Activated CD8-positive, alpha-beta memory T cell treated with anti-CD3 and anti-CD28 coated beads, Interleukin-2, amount 10 ng/mL, durations not matched to agents 7 days and 5 days (primary cell): ENCODE data around the gene PAXIP1. TPM values are rescaled to one million over a fixed set of nuclear protein-coding genes. Genes with fewer than 3 reads are reported as not detected.
A peak's percentile ranks its signal among the peaks of the same experiment; 100 is the strongest.

Experiments
- ATAC-seq: fragments of 150-1000 bp; cut with Tn5 transposase; one replicate; pipeline ENCODE4 v1.10.0; 2021; ENCODE audit warnings: moderate library complexity
- CTCF ChIA-PET: fragments of 350-600 bp; sonication (Branson Sonifier 250); formaldehyde crosslinking; loops from one replicate; lab custom pipeline; 2021; ENCODE audit warnings: antibody characterized with exemption; lab: Charles Lee
- DNase-seq: peaks from one replicate; pipeline ENCODE4 v3.0.0-alpha.2; 2020
- H3K27ac Mint-ChIP-seq: one replicate; pipeline ENCODE4 v1.8.0; 2021; ENCODE audit warnings: mild to moderate bottlenecking, mixed read lengths
- H3K27me3 Mint-ChIP-seq: one replicate; pipeline ENCODE4 v1.8.0; 2021; ENCODE audit warnings: mixed read lengths
- H3K36me3 Mint-ChIP-seq: one replicate; pipeline ENCODE4 v1.8.0; 2021; ENCODE audit warnings: mild to moderate bottlenecking, mixed read lengths
- H3K4me1 Mint-ChIP-seq: one replicate; pipeline ENCODE4 v1.8.0; 2021; ENCODE audit warnings: mixed read lengths
- H3K4me3 Mint-ChIP-seq: one replicate; pipeline ENCODE4 v1.8.0; 2021; ENCODE audit warnings: mild to moderate bottlenecking, moderate library complexity, mixed read lengths
- H3K9me3 Mint-ChIP-seq: one replicate; pipeline ENCODE4 v1.8.0; 2022; ENCODE audit warnings: low read depth, mixed read lengths
- total RNA-seq, 2 experiments: library from RNA; stranded (reverse); gene quantifications; one replicate each; pipeline ENCODE4 v1.2.3, GENCODE V29; 2021

Gene PAXIP1
- total RNA-seq, 2 experiments from 2014 or later, result 33.8 to 33.9 TPM

DNA sequence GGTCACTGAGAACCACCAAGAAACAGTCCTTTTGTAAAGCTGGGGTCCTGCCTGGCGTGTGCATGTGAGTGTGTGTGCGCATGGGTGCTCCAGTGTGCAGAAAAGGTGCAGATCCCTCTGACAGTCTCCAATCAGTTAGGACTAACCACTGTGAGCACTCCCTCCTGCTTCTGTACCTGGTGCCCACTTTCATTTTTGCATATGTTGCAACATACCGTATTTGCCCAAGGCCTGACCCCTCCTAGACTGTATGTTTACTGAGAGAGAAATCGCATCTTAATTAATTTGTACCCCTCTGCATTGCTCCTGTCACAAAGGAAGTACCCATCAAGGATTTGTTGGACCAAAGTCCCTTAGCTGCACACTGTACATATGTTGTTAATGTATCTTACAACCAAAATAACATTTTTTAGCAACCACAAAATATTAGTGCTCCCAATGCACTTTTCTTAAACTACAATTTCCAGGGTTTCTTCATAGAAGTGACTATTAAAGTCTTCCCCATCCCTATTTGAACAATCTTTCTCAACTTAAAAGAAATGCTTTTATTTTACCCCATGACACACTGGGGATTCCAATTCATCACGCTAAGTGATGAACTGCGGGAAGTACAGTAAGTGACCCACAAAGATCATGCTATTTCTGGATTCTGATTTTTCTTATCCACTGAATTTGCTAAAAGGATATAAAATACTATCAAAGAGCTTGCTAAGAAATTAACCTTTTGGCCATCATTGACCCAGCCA is 16.6 kb downstream of the PAXIP1 start:
- CTCF ChIA-PET, result no interaction called here
- peaks cover 2% of the 10 kb centered on the region for H3K4me1 Mint-ChIP-seq
- H3K27ac Mint-ChIP-seq, result no peak overlapping the region
- H3K9me3 Mint-ChIP-seq, result no peaks in the 10 kb centered on the region
- DNase-seq (no peak), ATAC-seq (no peak)
- H3K36me3 Mint-ChIP-seq, result peaks cover 28% of the 10 kb centered on the region
- H3K4me3 Mint-ChIP-seq, result no peak overlapping the region
- H3K27me3 Mint-ChIP-seq, result no peaks in the 10 kb centered on the region

DNA sequence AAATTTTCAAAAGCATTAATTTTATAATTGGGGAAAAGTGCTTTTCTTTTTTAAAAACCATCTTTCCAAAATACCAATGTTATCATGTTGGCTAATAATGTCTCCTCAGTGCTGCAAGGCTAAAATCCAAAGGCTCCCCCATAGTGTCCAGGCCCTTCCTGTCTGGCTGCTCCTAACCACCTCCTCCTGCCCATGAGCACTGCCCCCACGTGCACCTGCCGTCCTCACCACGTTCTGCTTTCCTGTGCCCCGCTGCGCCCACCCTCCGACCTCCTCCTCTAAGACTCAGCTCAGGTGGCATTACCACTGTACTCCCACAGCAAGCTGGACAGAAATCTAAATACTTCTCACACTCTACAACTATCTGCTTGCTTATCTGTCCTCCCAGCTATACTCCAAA is 17.7 kb downstream of the PAXIP1 start:
- CTCF ChIA-PET, result no interaction called here
- peaks cover 27% of the 10 kb centered on the region for H3K36me3 Mint-ChIP-seq
- no peak for ATAC-seq
- no peak overlapping the region for H3K4me3 Mint-ChIP-seq
- peaks cover 2% of the 10 kb centered on the region for H3K4me1 Mint-ChIP-seq
- DNase-seq, result no peak
- H3K27me3 Mint-ChIP-seq, result no peaks in the 10 kb centered on the region
- H3K27ac Mint-ChIP-seq, result no peak overlapping the region
- no peaks in the 10 kb centered on the region for H3K9me3 Mint-ChIP-seq

DNA sequence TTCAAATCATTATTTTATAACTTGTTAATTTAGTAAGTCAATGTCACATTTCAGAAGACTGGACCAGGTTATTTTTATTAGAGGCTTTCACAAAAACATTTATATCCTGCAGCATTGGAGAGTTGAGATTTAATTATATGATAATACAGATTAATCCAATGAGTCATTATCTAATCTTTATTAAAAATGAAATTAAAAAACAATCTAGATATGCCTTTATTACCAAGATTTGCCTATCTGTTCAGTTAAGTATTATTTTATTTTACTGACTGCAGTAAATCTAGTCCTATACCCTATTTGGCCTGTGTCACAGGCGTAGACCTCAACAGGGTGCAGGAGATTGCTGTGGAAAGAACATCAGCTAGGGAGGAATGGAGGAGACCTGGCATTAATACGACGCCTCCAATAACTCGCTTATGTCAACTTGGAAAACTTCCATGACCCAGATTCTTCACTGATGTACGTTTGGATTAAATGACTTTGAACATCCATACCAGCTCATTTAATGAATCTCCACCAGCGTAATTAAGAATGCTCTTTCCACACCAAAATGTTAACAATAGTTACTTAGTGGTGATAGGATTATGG is 18.2 kb downstream of the PAXIP1 start:
- Mint-ChIP-seq H3K27me3 (no peaks in the 10 kb centered on the region), H3K27ac (no peak overlapping the region), H3K4me1 (peaks cover 2% of the 10 kb centered on the region), H3K9me3 (no peaks in the 10 kb centered on the region), H3K36me3 (peaks cover 28% of the 10 kb centered on the region), H3K4me3 (no peak overlapping the region)
- CTCF ChIA-PET, result no interaction called here
- DNase-seq (no peak), ATAC-seq (no peak)

DNA sequence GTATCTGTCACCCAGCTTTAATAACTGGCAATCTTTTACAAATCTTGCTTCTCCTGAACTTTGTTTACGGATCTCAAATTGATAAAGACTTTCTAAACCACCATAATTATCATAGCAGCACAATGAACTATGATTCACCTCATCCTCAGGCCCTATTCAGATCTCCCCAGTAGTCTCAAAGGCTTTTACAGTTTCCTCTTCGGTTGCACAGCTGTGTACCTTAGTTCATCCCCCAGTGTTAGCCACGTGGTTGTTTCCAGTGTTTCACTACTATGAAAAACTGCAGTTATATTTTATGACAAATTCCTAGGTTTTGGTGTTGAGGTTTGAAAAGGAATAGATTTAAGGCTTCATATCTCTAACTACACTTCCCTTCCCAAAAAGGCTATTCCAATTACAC is 24.9 kb downstream of the PAXIP1 start:
- Mint-ChIP-seq H3K4me3 (no peak overlapping the region), H3K4me1 (peaks cover 25% of the 10 kb centered on the region), H3K36me3 (peaks cover 40% of the 10 kb centered on the region), H3K27me3 (no peaks in the 10 kb centered on the region), H3K9me3 (no peaks in the 10 kb centered on the region), H3K27ac (no peak overlapping the region)
- ATAC-seq (no peak), DNase-seq (no peak)
- CTCF ChIA-PET, result interaction anchor here (1.6 kb wide), 1 partner anchor 367 kb away, joined by 3 read pairs; no protein-coding TSS in a partner anchor

DNA sequence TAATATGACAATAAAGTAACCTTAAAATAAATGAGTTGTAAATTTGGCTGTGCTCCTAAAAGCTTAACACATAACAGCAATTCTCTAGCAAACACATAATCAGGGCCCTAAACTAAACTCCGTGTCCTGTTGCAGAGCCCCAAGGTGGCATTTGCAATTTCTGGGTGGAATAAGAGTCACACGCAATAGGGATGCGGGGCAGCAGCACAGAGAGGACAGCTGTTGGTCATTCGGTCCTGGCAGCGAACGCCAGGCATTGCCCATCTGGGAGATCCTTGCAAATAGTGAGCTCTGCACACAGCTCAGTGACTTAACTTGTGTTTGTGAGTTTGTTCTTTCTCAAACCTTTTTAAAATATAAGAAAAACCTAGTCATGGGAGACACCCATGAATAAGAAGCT is 25.7 kb downstream of the PAXIP1 start:
- Mint-ChIP-seq H3K27me3 (no peaks in the 10 kb centered on the region), H3K4me3 (no peak overlapping the region), H3K36me3 (peaks cover 45% of the 10 kb centered on the region), H3K9me3 (no peaks in the 10 kb centered on the region), H3K4me1 (peaks cover 26% of the 10 kb centered on the region), H3K27ac (no peak overlapping the region)
- CTCF ChIA-PET, result interaction anchor here (1.4 to 1.6 kb wide), 2 partner anchors 15 to 367 kb away, joined by 3 to 5 read pairs; no protein-coding TSS in a partner anchor
- no peak for DNase-seq
- ATAC-seq, result no peak

DNA sequence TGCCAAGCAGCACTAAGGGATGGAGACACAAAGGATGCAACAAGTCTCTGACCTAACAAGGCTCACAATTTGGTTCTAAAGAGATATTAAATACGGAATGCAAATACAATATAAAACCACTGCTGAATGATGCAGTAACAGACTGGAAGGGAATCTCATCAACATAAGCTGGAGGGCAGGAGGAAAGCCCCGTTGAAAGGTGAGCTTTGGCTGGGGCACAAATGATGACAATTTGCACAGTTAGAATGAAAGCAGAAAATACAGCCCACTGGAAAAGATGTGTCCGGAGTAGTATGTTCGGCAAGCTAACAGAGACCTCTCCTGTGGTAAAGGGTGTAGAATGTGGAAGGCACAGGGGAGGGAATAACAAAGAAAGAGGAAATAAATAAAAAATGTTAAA is 26.1 kb downstream of the PAXIP1 start:
- H3K27ac Mint-ChIP-seq, result no peak overlapping the region
- H3K4me1 Mint-ChIP-seq, result peaks cover 26% of the 10 kb centered on the region
- H3K36me3 Mint-ChIP-seq, result peaks cover 45% of the 10 kb centered on the region
- DNase-seq (no peak), ATAC-seq (no peak)
- no peaks in the 10 kb centered on the region for H3K27me3 Mint-ChIP-seq
- no peak overlapping the region for H3K4me3 Mint-ChIP-seq
- CTCF ChIA-PET, result interaction anchor here (1.4 kb wide), 1 partner anchor 14 kb away, joined by 5 read pairs; no protein-coding TSS in a partner anchor
- no peaks in the 10 kb centered on the region for H3K9me3 Mint-ChIP-seq

DNA sequence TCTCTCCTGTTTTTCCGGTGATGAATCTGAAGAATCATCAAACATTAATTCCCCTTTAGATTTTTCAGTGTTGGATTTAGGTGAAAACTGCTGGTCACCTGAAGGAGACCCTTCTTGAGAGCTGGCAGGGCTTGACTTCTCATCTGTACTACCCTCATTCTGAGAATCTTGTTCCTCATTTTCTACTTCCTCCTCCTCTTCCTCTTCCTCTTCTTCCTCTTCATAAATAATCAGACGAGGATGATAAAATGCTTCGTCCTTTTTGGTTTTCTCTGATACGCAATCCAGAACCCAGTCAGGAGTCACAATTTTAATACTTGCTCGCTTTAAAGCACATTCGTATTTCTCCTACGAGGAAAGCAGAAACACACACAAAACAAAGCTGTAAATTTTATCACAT is 26.9 kb downstream of the PAXIP1 start:
- Mint-ChIP-seq H3K4me3 (no peak overlapping the region), H3K9me3 (no peaks in the 10 kb centered on the region), H3K27ac (no peak overlapping the region), H3K27me3 (no peaks in the 10 kb centered on the region), H3K36me3 (peaks cover 47% of the 10 kb centered on the region), H3K4me1 (peaks cover 28% of the 10 kb centered on the region)
- DNase-seq (no peak), ATAC-seq (no peak)
- CTCF ChIA-PET, result interaction anchor here (1.4 to 1.7 kb wide), 2 partner anchors 13 to 63 kb away, joined by 5 read pairs; no protein-coding TSS in a partner anchor

DNA sequence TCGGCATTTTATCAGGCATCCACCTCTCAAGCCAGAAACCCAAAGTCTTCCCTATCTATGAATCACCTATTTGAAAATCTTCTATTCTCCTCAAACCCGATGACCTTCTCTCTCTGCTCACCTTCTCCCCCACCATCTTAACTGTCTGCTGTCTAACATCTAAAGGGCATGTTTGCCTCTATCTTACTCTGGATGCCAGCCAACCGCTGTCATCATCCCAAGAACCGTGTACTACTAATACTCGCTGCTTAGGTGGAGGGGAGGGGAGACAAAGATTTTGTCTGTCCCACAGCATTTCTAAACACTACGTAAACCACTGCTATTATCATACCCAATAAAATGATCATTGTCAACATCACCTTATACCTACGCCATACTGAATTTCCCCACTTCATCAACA is 29.5 kb downstream of the PAXIP1 start:
- H3K4me3 Mint-ChIP-seq, result no peak overlapping the region
- peaks cover 47% of the 10 kb centered on the region for H3K4me1 Mint-ChIP-seq
- ATAC-seq (no peak), DNase-seq (no peak)
- H3K27ac Mint-ChIP-seq, result no peak overlapping the region
- no peaks in the 10 kb centered on the region for H3K9me3 Mint-ChIP-seq
- CTCF ChIA-PET, result no interaction called here
- no peaks in the 10 kb centered on the region for H3K27me3 Mint-ChIP-seq
- H3K36me3 Mint-ChIP-seq, result peaks cover 49% of the 10 kb centered on the region

DNA sequence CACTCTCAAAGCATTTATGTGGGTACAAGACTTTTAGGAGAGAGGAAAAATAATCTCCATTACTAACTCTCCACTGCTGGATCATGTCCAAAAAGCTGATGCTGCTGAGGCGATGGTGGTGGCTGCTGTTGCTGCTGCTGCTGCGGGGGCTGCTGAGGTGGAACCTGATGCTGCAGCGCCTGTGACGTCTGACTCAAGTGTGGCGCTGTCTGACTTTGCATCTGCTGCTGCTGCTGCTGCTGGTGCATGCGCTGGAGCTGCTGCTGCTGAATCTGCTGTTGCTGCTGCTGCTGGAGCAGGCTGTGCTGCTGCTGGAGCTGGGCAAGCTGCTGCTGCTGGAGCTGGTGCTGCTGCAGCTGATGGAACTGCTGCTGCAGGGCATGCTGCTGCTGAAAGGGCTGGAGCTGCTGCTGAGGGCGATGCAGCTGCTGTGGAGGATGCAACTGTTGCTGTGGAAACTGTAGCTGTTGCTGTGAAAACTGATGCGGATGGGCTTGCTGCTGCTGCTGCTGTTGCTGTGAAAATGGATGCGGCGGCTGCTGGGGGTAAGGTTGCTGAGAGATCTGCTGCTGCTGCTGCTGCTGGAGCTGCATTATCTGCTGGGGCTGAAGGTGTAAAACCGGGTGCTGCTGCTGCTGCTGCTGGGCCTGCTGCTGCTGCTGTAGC is 34.5 kb downstream of the PAXIP1 start:
- ATAC-seq (peak; percentile 56), DNase-seq (peak; percentile 48)
- H3K4me1 Mint-ChIP-seq, result peaks cover 35% of the 10 kb centered on the region
- H3K4me3 Mint-ChIP-seq, result peak overlapping the region; percentile 8
- no peaks in the 10 kb centered on the region for H3K9me3 Mint-ChIP-seq
- no peaks in the 10 kb centered on the region for H3K27me3 Mint-ChIP-seq
- H3K36me3 Mint-ChIP-seq, result peaks cover 49% of the 10 kb centered on the region
- CTCF ChIA-PET, result interaction anchor here (1.3 to 2.5 kb wide), 4 partner anchors 17 to 377 kb away, joined by 3 to 11 read pairs (median 3); no protein-coding TSS in a partner anchor
- H3K27ac Mint-ChIP-seq, result peak overlapping the region; percentile 61

DNA sequence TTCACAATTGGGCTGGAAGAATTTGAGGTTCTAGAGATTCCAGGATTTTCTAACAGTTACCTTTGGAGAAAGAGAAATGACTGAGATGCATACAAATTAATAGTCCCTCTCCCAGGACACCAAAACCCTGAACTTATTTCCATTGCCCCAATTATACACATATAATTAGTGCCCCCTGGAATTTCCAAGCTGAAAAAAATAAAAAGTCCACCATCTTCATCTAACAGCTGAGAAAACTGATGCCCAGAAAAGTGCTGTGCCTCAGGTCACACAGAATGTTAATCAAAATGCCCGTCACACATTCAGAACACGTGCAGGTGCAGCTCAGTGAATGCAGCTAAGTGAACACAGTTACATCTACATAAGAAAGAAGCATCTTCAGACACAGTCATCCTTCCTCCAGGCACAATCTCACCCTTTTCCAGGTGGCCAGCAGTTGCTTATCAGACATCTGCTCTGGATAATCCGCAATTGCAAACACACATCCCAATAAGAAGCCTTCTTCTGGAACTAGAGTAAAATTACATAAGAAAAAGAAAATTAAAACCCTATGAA is 35.4 kb downstream of the PAXIP1 start:
- peaks cover 46% of the 10 kb centered on the region for H3K36me3 Mint-ChIP-seq
- no peaks in the 10 kb centered on the region for H3K9me3 Mint-ChIP-seq
- H3K4me3 Mint-ChIP-seq, result no peak overlapping the region
- CTCF ChIA-PET, result interaction anchor here (2.5 kb wide), 1 partner anchor 40 kb away, joined by 11 read pairs; no protein-coding TSS in a partner anchor
- no peaks in the 10 kb centered on the region for H3K27me3 Mint-ChIP-seq
- no peak overlapping the region for H3K27ac Mint-ChIP-seq
- peaks cover 32% of the 10 kb centered on the region for H3K4me1 Mint-ChIP-seq
- DNase-seq (no peak), ATAC-seq (no peak)

DNA sequence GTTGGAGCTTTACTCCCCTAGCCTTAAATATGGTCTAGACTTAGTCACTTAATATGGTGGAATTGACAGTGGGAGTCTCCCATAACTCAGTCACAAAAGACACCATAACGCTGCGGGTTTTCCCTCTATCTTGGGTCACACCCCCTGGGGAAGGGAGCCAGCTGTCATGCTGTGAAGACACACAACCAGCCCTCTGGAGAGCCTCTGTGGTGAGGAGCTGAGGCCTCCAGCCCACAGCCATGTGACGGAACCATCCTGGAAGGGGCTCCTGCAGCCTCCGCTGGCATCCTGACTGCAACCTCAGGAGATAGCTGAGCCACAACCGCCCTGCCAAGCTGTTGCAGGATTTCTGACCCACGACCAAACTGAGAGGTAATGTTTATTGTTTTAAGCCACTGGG is 37.9 kb downstream of the PAXIP1 start:
- no peak overlapping the region for H3K4me3 Mint-ChIP-seq
- CTCF ChIA-PET, result no interaction called here
- no peaks in the 10 kb centered on the region for H3K9me3 Mint-ChIP-seq
- H3K27ac Mint-ChIP-seq, result no peak overlapping the region
- H3K4me1 Mint-ChIP-seq, result peaks cover 27% of the 10 kb centered on the region
- peaks cover 57% of the 10 kb centered on the region for H3K36me3 Mint-ChIP-seq
- DNase-seq (no peak), ATAC-seq (no peak)
- H3K27me3 Mint-ChIP-seq, result no peaks in the 10 kb centered on the region

DNA sequence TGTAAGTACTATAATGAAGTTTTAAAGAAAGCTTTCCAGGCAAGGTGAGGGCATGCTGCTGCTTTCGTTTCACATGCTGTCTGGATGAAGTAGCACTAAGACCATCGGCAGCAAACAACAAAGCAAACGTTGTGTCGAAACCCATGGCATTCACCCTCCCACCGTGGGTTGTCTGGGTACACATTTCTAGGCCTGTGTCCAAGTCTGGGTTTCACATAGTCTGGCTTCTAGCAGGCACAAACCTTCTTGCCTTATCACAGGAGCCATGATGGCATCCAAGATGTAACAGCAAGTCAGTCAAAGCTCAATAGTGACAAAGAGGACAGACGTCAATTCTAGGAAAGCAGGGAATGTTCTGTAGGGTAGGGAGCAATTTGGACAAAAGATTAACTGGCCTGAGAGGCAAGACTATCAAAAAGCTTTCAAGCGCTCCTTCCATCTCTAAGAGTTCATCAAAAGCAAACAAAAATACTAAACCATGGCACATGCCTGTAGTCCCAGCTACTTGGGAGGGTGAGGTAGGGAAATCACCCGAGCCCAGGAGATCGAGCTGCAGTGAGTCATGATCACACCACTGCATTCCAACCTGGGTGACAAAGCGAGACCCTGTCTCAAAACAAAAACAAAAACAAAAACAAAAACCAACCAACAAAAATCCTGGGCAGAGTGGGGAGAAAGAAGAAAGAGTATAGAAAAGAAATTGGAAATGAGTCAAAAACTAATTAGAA is 42.7 kb downstream of the PAXIP1 start:
- H3K4me3 Mint-ChIP-seq, result no peak overlapping the region
- H3K4me1 Mint-ChIP-seq, result no peaks in the 10 kb centered on the region
- no peak for DNase-seq
- CTCF ChIA-PET, result no interaction called here
- H3K27me3 Mint-ChIP-seq, result no peaks in the 10 kb centered on the region
- H3K27ac Mint-ChIP-seq, result no peak overlapping the region
- peaks cover 46% of the 10 kb centered on the region for H3K36me3 Mint-ChIP-seq
- ATAC-seq, result no peak
- H3K9me3 Mint-ChIP-seq, result no peaks in the 10 kb centered on the region

DNA sequence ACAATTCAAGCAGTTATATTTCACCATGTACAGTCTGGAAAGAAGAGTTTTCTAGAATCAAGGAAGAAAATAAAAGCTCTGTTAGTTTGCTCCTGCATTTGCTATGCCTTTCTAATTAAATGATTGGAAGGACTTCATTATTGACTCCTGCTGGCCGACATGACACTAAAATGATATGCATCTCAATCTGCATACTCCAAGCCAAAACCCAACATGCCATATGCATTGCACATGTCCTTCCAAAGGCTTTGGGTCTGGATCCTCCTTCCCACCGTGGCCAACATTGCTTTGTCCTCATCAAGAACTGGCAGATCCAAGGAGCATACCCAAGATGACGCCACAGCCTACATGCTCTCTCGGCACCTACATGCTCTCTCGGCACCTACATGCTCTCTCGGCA is 46.5 kb downstream of the PAXIP1 start:
- no peaks in the 10 kb centered on the region for H3K4me1 Mint-ChIP-seq
- peaks cover 41% of the 10 kb centered on the region for H3K36me3 Mint-ChIP-seq
- no peaks in the 10 kb centered on the region for H3K27me3 Mint-ChIP-seq
- H3K4me3 Mint-ChIP-seq, result no peak overlapping the region
- CTCF ChIA-PET, result interaction anchor here (1.1 to 1.4 kb wide), 3 partner anchors 8 to 389 kb away, joined by 3 read pairs; no protein-coding TSS in a partner anchor
- H3K9me3 Mint-ChIP-seq, result no peaks in the 10 kb centered on the region
- DNase-seq, result no peak
- H3K27ac Mint-ChIP-seq, result no peak overlapping the region
- no peak for ATAC-seq
